PC-3 (cell line): ENCODE data around the gene NSMF. TPM values are rescaled to one million over a fixed set of nuclear protein-coding genes. Genes with fewer than 3 reads are reported as not detected.
"Not testable (repeated sequence)": the region's sequence is repeated elsewhere in the genome, so short reads cannot be mapped to it uniquely, and the experiment has no call there.

Source experiments
- ATAC-seq: fragments of 200-7000 bp; cut with Tn5 transposase; 2 replicates; pipeline ENCODE4 v1.9.1; 2020; ENCODE audit warnings: mild to moderate bottlenecking, moderate library complexity
- BruUV-seq: library from RNA; stranded (reverse); fragments of 400-500 nt; replicated peaks from 2 replicates; lab custom pipeline; 2021; lab: Mats Ljungman, UMichigan
- CTCF ChIA-PET: fragments of 300-600 bp; sonication (Branson Sonifier 250); formaldehyde crosslinking; loops from one replicate; lab custom pipeline; 2022; ENCODE audit warnings: antibody characterized with exemption; lab: Charles Lee
- POLR2A ChIA-PET: fragments of 300-600 bp; sonication (Branson Sonifier 250); formaldehyde crosslinking; loops from one replicate; lab custom pipeline; 2022; ENCODE audit warnings: antibody characterized with exemption; ENCODE audit not compliant: unreplicated experiment; lab: Charles Lee
- DNase-seq: peaks from one replicate; pipeline ENCODE4 v3.0.0-alpha.2; 2015
- H2AFZ ChIP-seq: fragments of 300-600 bp; sonication (generic); 2 replicates; pipeline ENCODE4 v1.6.0; 2016; ENCODE audit warnings: antibody characterized with exemption, low read length
- H3F3A ChIP-seq: fragments of 300-600 bp; sonication (generic); one replicate; pipeline ENCODE4 v1.6.0; 2017; ENCODE audit warnings: antibody characterized with exemption, low read length, control low read depth, mild to moderate bottlenecking; ENCODE audit not compliant: unreplicated experiment
- H3K27ac ChIP-seq: fragments of 300-600 bp; sonication (generic); 2 replicates; pipeline ENCODE4 v1.5.1; 2016; ENCODE audit warnings: mild to moderate bottlenecking, low read length
- H3K27me3 ChIP-seq: fragments of 300-600 bp; sonication (generic); 2 replicates; pipeline ENCODE4 v1.6.1; 2016; ENCODE audit warnings: low read length, mixed read lengths
- H3K36me3 ChIP-seq: fragments of 300-600 bp; sonication (generic); 2 replicates; pipeline ENCODE4 v1.6.1; 2016; ENCODE audit warnings: low read depth, mixed run types, low read length, mixed read lengths
- H3K4me1 ChIP-seq: fragments of 300-600 bp; sonication (generic); 2 replicates; pipeline ENCODE4 v1.5.1; 2016; ENCODE audit warnings: low read length; ENCODE audit not compliant: insufficient read depth
- H3K4me2 ChIP-seq: fragments of 300-600 bp; sonication (generic); 2 replicates; pipeline ENCODE4 v1.6.0; 2016; ENCODE audit warnings: low read length
- H3K4me3 ChIP-seq: fragments of 300-600 bp; sonication (generic); 2 replicates; pipeline ENCODE4 v1.5.1; 2016; ENCODE audit warnings: mild to moderate bottlenecking, low read length, mixed read lengths
- H3K79me2 ChIP-seq: fragments of 300-600 bp; sonication (generic); 2 replicates; pipeline ENCODE4 v1.6.1; 2017; ENCODE audit warnings: low read length, mixed read lengths
- H3K9ac ChIP-seq: fragments of 300-600 bp; sonication (generic); 2 replicates; pipeline ENCODE4 v1.6.0; 2016; ENCODE audit warnings: mild to moderate bottlenecking, low read length
- H3K9me2 ChIP-seq: fragments of 300-600 bp; sonication (generic); replicated peaks from 2 replicates; pipeline ENCODE4 v1.6.1; 2016; ENCODE audit warnings: mixed run types, low read length, mixed read lengths
- H3K9me3 ChIP-seq: fragments of 300-600 bp; sonication (generic); 2 replicates; pipeline ENCODE4 v1.6.1; 2016; ENCODE audit warnings: low read length, mixed read lengths
- H4K20me1 ChIP-seq: fragments of 300-600 bp; sonication (generic); 2 replicates; pipeline ENCODE4 v1.6.1; 2016; ENCODE audit warnings: low read length, mixed read lengths
- EZH2 ChIP-seq: fragments of 300-600 bp; sonication (generic); IDR thresholded peaks from one replicate; pipeline ENCODE4 v1.6.1; 2017; ENCODE audit warnings: antibody characterized with exemption, mild to moderate bottlenecking, low read length; ENCODE audit not compliant: unreplicated experiment
- EZH2phosphoT487 ChIP-seq: fragments of 300-600 bp; sonication (generic); IDR thresholded peaks from 2 replicates; pipeline ENCODE4 v1.6.1; 2018; ENCODE audit warnings: mild to moderate bottlenecking, antibody characterized with exemption, low read length, borderline replicate concordance
- intact Hi-C: fragments of 100-400 bp; cut with micrococcal nuclease; formaldehyde crosslinking; loops from 2 replicates; pipeline ENCODE4 v1.9.0; 2023
- total RNA-seq: library from RNA; depleted of rRNA; stranded (reverse); fragments of >200 nt; gene quantifications from 2 replicates; pipeline ENCODE4 v1.2.3, GENCODE V29; 2014
- TF ChIP-seq, protein P1 (sequence below): fragments of 300-600 bp; sonication (generic); conservative IDR thresholded peaks from 2 replicates; pipeline ENCODE4 v1.5.1; 2017; ENCODE audit warnings: antibody characterized with exemption, low read depth, mild to moderate bottlenecking, low read length

Gene NSMF
- total RNA-seq, 1 experiment from 2014 or later = 30.8 TPM

DNA sequence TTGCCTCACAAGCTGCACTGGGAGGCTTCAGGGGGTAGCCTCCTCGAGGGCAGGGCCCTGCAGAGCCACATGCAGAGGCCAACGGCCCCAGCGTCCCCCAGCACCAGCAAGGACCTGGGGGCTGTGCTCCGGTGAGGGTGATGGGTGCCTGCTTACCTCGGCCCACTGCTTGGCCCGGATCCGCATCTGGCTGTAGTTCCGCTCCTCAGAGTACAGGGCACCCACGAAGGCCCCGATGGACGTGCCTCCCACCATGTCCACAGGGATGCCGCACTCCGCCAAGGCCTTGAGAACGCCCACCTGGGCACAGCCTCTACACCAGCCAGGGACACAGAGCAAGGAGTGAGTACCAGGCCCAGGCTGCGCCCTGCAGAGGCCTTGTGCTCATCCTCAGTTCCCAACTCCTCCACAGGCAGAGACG lies 8.0 kb upstream of the NSMF start:
- Histone ChIP-seq H3K9me2 (no peaks in the 10 kb centered on the region), H4K20me1 (no peaks in the 10 kb centered on the region), H3K9ac (no peak overlapping the region), H3K27me3 (no peaks in the 10 kb centered on the region), H3K36me3 (no peaks in the 10 kb centered on the region), H3K4me3 (no peak overlapping the region), H3K79me2 (no peaks in the 10 kb centered on the region), H3K9me3 (no peaks in the 10 kb centered on the region), H3F3A (no peaks in the 10 kb centered on the region), H3K4me2 (no peak overlapping the region), H2AFZ (no peak overlapping the region), H3K27ac (no peak overlapping the region), H3K4me1 (no peaks in the 10 kb centered on the region)
- TF ChIP-seq EZH2 (no peak), EZH2phosphoT487 (no peak)
- TF ChIP-seq, protein P1, sequence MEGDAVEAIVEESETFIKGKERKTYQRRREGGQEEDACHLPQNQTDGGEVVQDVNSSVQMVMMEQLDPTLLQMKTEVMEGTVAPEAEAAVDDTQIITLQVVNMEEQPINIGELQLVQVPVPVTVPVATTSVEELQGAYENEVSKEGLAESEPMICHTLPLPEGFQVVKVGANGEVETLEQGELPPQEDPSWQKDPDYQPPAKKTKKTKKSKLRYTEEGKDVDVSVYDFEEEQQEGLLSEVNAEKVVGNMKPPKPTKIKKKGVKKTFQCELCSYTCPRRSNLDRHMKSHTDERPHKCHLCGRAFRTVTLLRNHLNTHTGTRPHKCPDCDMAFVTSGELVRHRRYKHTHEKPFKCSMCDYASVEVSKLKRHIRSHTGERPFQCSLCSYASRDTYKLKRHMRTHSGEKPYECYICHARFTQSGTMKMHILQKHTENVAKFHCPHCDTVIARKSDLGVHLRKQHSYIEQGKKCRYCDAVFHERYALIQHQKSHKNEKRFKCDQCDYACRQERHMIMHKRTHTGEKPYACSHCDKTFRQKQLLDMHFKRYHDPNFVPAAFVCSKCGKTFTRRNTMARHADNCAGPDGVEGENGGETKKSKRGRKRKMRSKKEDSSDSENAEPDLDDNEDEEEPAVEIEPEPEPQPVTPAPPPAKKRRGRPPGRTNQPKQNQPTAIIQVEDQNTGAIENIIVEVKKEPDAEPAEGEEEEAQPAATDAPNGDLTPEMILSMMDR = no peak
- CTCF ChIA-PET = no interaction called here
- DNase-seq (no peak), ATAC-seq (no peak)
- intact Hi-C loops = no loop called here
- no TSS peak for BruUV-seq
- POLR2A ChIA-PET = no interaction called here

DNA sequence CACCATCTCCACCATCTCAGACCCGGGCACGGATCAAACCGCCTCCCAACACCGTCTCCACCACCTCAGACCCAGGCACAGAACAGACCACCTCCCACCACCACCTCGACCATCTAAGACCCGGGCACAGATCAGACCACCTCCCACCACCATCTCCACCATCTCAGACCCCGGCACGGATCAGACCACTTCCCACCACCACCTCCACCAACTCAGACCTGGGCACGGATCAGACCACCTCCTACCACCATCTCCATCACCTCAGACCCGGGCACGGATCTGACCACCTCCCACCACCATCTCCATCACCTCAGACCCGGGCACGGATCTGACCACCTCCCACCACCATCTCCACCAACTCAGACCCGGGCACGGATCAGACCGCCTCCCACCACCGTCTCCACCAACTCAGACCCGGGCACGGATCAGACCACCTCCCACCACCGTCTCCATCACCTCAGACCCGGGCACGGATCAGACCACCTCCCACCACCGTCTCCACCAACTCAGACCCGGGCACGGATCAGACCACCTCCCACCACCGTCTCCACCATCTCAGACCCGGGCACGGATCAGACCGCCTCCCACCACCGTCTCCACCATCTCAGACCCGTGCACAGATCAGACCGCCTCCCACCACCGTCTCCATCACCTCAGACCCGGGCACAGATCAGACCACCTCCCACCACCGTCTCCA lies 7.4 kb upstream of the NSMF start:
- H3F3A ChIP-seq, H3K4me2 ChIP-seq, H2AFZ ChIP-seq, H4K20me1 ChIP-seq, H3K27me3 ChIP-seq, H3K27ac ChIP-seq, ATAC-seq, CTCF ChIA-PET, H3K4me1 ChIP-seq, H3K9me2 ChIP-seq, H3K79me2 ChIP-seq, H3K9ac ChIP-seq, H3K4me3 ChIP-seq, BruUV-seq, H3K9me3 ChIP-seq, intact Hi-C loops, POLR2A ChIA-PET, H3K36me3 ChIP-seq, DNase-seq: not testable (repeated sequence)

DNA sequence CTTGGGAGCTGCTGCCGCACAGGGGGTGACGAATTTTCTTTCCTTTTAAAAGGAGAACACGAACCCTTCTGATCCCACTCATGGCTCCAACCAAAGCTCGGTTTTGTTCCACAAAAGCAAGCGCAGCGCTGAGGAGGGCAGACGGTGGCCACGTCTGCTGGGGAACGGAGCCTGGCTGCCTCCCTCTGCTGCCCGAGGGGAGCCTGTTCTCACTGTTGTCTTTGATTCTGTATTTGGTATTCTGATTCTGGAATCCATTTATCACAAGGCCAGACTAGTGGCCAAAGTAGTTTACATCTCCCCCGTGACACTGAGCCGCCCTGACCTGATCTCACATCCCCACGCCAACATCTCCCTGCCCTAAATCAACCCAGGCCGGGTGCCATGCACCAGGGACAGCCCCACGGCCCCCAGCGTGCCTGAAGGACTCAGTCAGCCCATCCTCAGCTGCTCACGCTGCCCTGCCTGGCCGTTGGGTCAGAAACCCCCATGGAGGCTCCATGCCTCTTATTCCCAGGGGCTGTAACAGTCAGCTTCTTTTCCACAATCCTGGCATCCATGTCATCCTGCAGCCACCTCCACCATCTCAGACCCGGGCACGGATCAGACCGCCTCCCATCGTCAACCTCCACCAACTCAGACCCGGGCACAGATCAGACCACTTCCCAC lies 6.7 kb upstream of the NSMF start:
- no peak for ATAC-seq
- POLR2A ChIA-PET = no interaction called here
- TF ChIP-seq EZH2 (no peak), EZH2phosphoT487 (no peak)
- TF ChIP-seq, protein P1 = no peak
- Histone ChIP-seq H3K27me3 (no peaks in the 10 kb centered on the region), H3K4me2 (no peak overlapping the region), H4K20me1 (no peaks in the 10 kb centered on the region), H3F3A (no peaks in the 10 kb centered on the region), H3K4me1 (no peaks in the 10 kb centered on the region), H3K36me3 (no peaks in the 10 kb centered on the region), H3K9me3 (no peaks in the 10 kb centered on the region), H3K9ac (no peak overlapping the region), H3K79me2 (no peaks in the 10 kb centered on the region), H3K27ac (no peak overlapping the region), H3K4me3 (no peak overlapping the region), H2AFZ (no peak overlapping the region), H3K9me2 (no peaks in the 10 kb centered on the region)
- CTCF ChIA-PET = no interaction called here
- intact Hi-C loops = no loop called here
- no TSS peak for BruUV-seq
- no peak for DNase-seq
